ENCODE data around the gene ZNF142. TPM values are rescaled to one million over a fixed set of nuclear protein-coding genes. Genes with fewer than 3 reads are reported as not detected.

Gene ZNF142
- total RNA-seq, 2 experiments from 2014 or later, result 48.6 TPM

Other genes with a start within 250 kb of the ZNF142 start
- gene VIL1, start 240.5 kb downstream of the ZNF142 start, total RNA-seq, result not detected
- 10 to 100 TPM; 31.9 to 33.5 TPM for gene USP37, start 91.3 kb downstream of the ZNF142 start, total RNA-seq
- gene CNOT9, start 90.8 kb downstream of the ZNF142 start, total RNA-seq, result 10 to 100 TPM; 75.0 to 79.5 TPM
- under 1 TPM; 0.54 to 0.64 TPM for gene PLCD4, start 51.7 kb downstream of the ZNF142 start, total RNA-seq
- 10 to 100 TPM; 46.7 to 49.3 TPM for gene BCS1L, start 60 bp upstream of the ZNF142 start, total RNA-seq
- gene RNF25, start 12.4 kb upstream of the ZNF142 start, total RNA-seq, result 10 to 100 TPM; 21.9 to 30.9 TPM
- 10 to 100 TPM; 19.9 to 20.1 TPM for gene STK36, start 12.5 kb upstream of the ZNF142 start, total RNA-seq
- 10 to 100 TPM; 24.1 to 26.2 TPM for gene TTLL4, start 51.2 kb upstream of the ZNF142 start, total RNA-seq
- gene CYP27A1, start 122.5 kb upstream of the ZNF142 start, total RNA-seq, result 1 to 10 TPM; 3.0 to 4.7 TPM
- gene PRKAG3, start 172.2 kb upstream of the ZNF142 start, total RNA-seq, result not detected
- not detected for gene WNT6, start 200.2 kb upstream of the ZNF142 start, total RNA-seq
- gene WNT10A, start 221.2 kb upstream of the ZNF142 start, total RNA-seq, result 1 to 10 TPM; 1.9 to 2.5 TPM

Measured in activated naive CD8-positive, alpha-beta T cell treated with anti-CD3 and anti-CD28 coated beads, Interleukin-2, amount 10 ng/mL, durations not matched to agents 7 days and 5 days (primary cell).